ENCODE data around the gene GABRA5.

GABRA5 gene

GRCh38 chr15:26854435-26854834 is 12.4 kb upstream of the GABRA5 start:
- H3K9me3 ChIP-seq (ENCODE audit: control insufficient read depth, low read length) = peaks cover 3% of the 10 kb centered on the region
- WGBS, 2 experiments (ENCODE audit: insufficient coverage in 2 of 2) = 65 to 72% methylated on average over 3 of the region's 4 CpGs
- no peaks in the 10 kb centered on the region for H3K4me1 ChIP-seq (ENCODE audit: control insufficient read depth, insufficient read depth, low read length, poor library complexity, severe bottlenecking)
- H3K4me3 ChIP-seq (ENCODE audit: extremely low read depth, insufficient read depth, low read length, poor library complexity, severe bottlenecking) = no peak overlapping the region
- no peak overlapping the region for H3K27ac ChIP-seq (ENCODE audit: low read depth, low read length, severe bottlenecking)
- no peaks in the 10 kb centered on the region for H3K36me3 ChIP-seq (ENCODE audit: control insufficient read depth, insufficient read depth, low read length)

GRCh38 chr15:26864664-26865191 is 2.1 kb upstream of the GABRA5 start:
- H3K4me1 ChIP-seq (ENCODE audit: control insufficient read depth, insufficient read depth, low read length, poor library complexity, severe bottlenecking) = peaks cover 7% of the 10 kb centered on the region
- H3K27ac ChIP-seq (ENCODE audit: low read depth, low read length, severe bottlenecking) = no peak overlapping the region
- WGBS, 2 experiments (ENCODE audit: insufficient coverage in 2 of 2) = 0 to 29% methylated on average over 2 to 4 of the region's 8 CpGs
- no peaks in the 10 kb centered on the region for H3K36me3 ChIP-seq (ENCODE audit: control insufficient read depth, insufficient read depth, low read length)
- no peaks in the 10 kb centered on the region for H3K9me3 ChIP-seq (ENCODE audit: control insufficient read depth, low read length)
- H3K4me3 ChIP-seq (ENCODE audit: extremely low read depth, insufficient read depth, low read length, poor library complexity, severe bottlenecking) = no peak overlapping the region

GRCh38 chr15:26867200-26868007 is 542 bp downstream of the GABRA5 start:
- H3K36me3 ChIP-seq (ENCODE audit: control insufficient read depth, insufficient read depth, low read length) = no peaks in the 10 kb centered on the region
- H3K4me3 ChIP-seq (ENCODE audit: extremely low read depth, insufficient read depth, low read length, poor library complexity, severe bottlenecking) = peak overlapping the region; percentile 45
- H3K9me3 ChIP-seq (ENCODE audit: control insufficient read depth, low read length) = no peaks in the 10 kb centered on the region
- peaks cover 7% of the 10 kb centered on the region for H3K4me1 ChIP-seq (ENCODE audit: control insufficient read depth, insufficient read depth, low read length, poor library complexity, severe bottlenecking)
- 0 to 1% methylated on average over 58 to 93 of the region's 104 CpGs for WGBS, 2 experiments (ENCODE audit: insufficient coverage in 2 of 2)
- H3K27ac ChIP-seq (ENCODE audit: low read depth, low read length, severe bottlenecking) = no peak overlapping the region

GRCh38 chr15:26868029-26868685 is 1.3 kb downstream of the GABRA5 start:
- Histone ChIP-seq H3K27ac (ENCODE audit: low read depth, low read length, severe bottlenecking) (no peak overlapping the region), H3K4me1 (ENCODE audit: control insufficient read depth, insufficient read depth, low read length, poor library complexity, severe bottlenecking) (peaks cover 7% of the 10 kb centered on the region), H3K36me3 (ENCODE audit: control insufficient read depth, insufficient read depth, low read length) (no peaks in the 10 kb centered on the region), H3K4me3 (ENCODE audit: extremely low read depth, insufficient read depth, low read length, poor library complexity, severe bottlenecking) (peak overlapping the region; percentile 45), H3K9me3 (ENCODE audit: control insufficient read depth, low read length) (no peaks in the 10 kb centered on the region)
- WGBS, 2 experiments (ENCODE audit: insufficient coverage in 2 of 2) = 12 to 16% methylated on average over 30 to 39 of the region's 46 CpGs

- H3K27ac ChIP-seq (ENCODE audit: low read depth, low read length, severe bottlenecking) = no peak overlapping the region
- peaks cover 11% of the 10 kb centered on the region for H3K4me1 ChIP-seq (ENCODE audit: control insufficient read depth, insufficient read depth, low read length, poor library complexity, severe bottlenecking)
- no peaks in the 10 kb centered on the region for H3K36me3 ChIP-seq (ENCODE audit: control insufficient read depth, insufficient read depth, low read length)
- 86 to 96% methylated on average over 2 to 3 of the region's 3 CpGs for WGBS, 2 experiments (ENCODE audit: insufficient coverage in 2 of 2)
- no peaks in the 10 kb centered on the region for H3K9me3 ChIP-seq (ENCODE audit: control insufficient read depth, low read length)
- H3K4me3 ChIP-seq (ENCODE audit: extremely low read depth, insufficient read depth, low read length, poor library complexity, severe bottlenecking) = no peak overlapping the region
These were observed 2.8 kb downstream of the GABRA5 start for GRCh38 chr15:26869628-26870027.

- Histone ChIP-seq H3K4me3 (ENCODE audit: extremely low read depth, insufficient read depth, low read length, poor library complexity, severe bottlenecking) (no peak overlapping the region), H3K9me3 (ENCODE audit: control insufficient read depth, low read length) (no peaks in the 10 kb centered on the region), H3K36me3 (ENCODE audit: control insufficient read depth, insufficient read depth, low read length) (no peaks in the 10 kb centered on the region), H3K4me1 (ENCODE audit: control insufficient read depth, insufficient read depth, low read length, poor library complexity, severe bottlenecking) (peaks cover 11% of the 10 kb centered on the region), H3K27ac (ENCODE audit: low read depth, low read length, severe bottlenecking) (no peak overlapping the region)
- WGBS, 2 experiments (ENCODE audit: insufficient coverage in 2 of 2) = 83 to 95% methylated on average over 2 to 3 of the region's 3 CpGs
These were observed 3.5 kb downstream of the GABRA5 start for GRCh38 chr15:26870346-26870745.

GRCh38 chr15:26872206-26872605 is 5.3 kb downstream of the GABRA5 start:
- H3K4me1 ChIP-seq (ENCODE audit: control insufficient read depth, insufficient read depth, low read length, poor library complexity, severe bottlenecking) = peaks cover 5% of the 10 kb centered on the region
- no peaks in the 10 kb centered on the region for H3K9me3 ChIP-seq (ENCODE audit: control insufficient read depth, low read length)
- H3K27ac ChIP-seq (ENCODE audit: low read depth, low read length, severe bottlenecking) = no peak overlapping the region
- H3K4me3 ChIP-seq (ENCODE audit: extremely low read depth, insufficient read depth, low read length, poor library complexity, severe bottlenecking) = no peak overlapping the region
- no peaks in the 10 kb centered on the region for H3K36me3 ChIP-seq (ENCODE audit: control insufficient read depth, insufficient read depth, low read length)
- 52 to 69% methylated on average over 4 of the region's 7 CpGs for whole genome bisulfite sequencing, 2 experiments (ENCODE audit: insufficient coverage in 2 of 2)

GRCh38 chr15:26873846-26874245 is 7.0 kb downstream of the GABRA5 start:
- H3K4me1 ChIP-seq (ENCODE audit: control insufficient read depth, insufficient read depth, low read length, poor library complexity, severe bottlenecking) = peaks cover 5% of the 10 kb centered on the region
- WGBS, 2 experiments (ENCODE audit: insufficient coverage in 2 of 2) = 56 to 82% methylated on average over 1 to 6 of the region's 8 CpGs
- H3K4me3 ChIP-seq (ENCODE audit: extremely low read depth, insufficient read depth, low read length, poor library complexity, severe bottlenecking) = no peak overlapping the region
- no peaks in the 10 kb centered on the region for H3K9me3 ChIP-seq (ENCODE audit: control insufficient read depth, low read length)
- H3K36me3 ChIP-seq (ENCODE audit: control insufficient read depth, insufficient read depth, low read length) = no peaks in the 10 kb centered on the region
- H3K27ac ChIP-seq (ENCODE audit: low read depth, low read length, severe bottlenecking) = no peak overlapping the region

GRCh38 chr15:26874774-26875475 is 8.1 kb downstream of the GABRA5 start:
- no peak overlapping the region for H3K27ac ChIP-seq (ENCODE audit: low read depth, low read length, severe bottlenecking)
- no peaks in the 10 kb centered on the region for H3K36me3 ChIP-seq (ENCODE audit: control insufficient read depth, insufficient read depth, low read length)
- H3K4me1 ChIP-seq (ENCODE audit: control insufficient read depth, insufficient read depth, low read length, poor library complexity, severe bottlenecking) = peaks cover 5% of the 10 kb centered on the region
- no peaks in the 10 kb centered on the region for H3K9me3 ChIP-seq (ENCODE audit: control insufficient read depth, low read length)
- no peak overlapping the region for H3K4me3 ChIP-seq (ENCODE audit: extremely low read depth, insufficient read depth, low read length, poor library complexity, severe bottlenecking)
- 84 to 93% methylated on average over 2 to 6 of the region's 6 CpGs for WGBS, 2 experiments (ENCODE audit: insufficient coverage in 2 of 2)

GRCh38 chr15:26875476-26875850 is 8.6 kb downstream of the GABRA5 start:
- Histone ChIP-seq H3K36me3 (ENCODE audit: control insufficient read depth, insufficient read depth, low read length) (no peaks in the 10 kb centered on the region), H3K4me1 (ENCODE audit: control insufficient read depth, insufficient read depth, low read length, poor library complexity, severe bottlenecking) (peaks cover 5% of the 10 kb centered on the region), H3K4me3 (ENCODE audit: extremely low read depth, insufficient read depth, low read length, poor library complexity, severe bottlenecking) (no peak overlapping the region), H3K27ac (ENCODE audit: low read depth, low read length, severe bottlenecking) (no peak overlapping the region), H3K9me3 (ENCODE audit: control insufficient read depth, low read length) (no peaks in the 10 kb centered on the region)
- WGBS, 2 experiments (ENCODE audit: insufficient coverage in 2 of 2) = 76 to 91% methylated on average over 6 to 8 of the region's 8 CpGs

Measured in mesodermal cell (in vitro differentiated cells).